GM21576 (cell line): Measurements from ENCODE around the gene TRIO.

Experiments
- ATAC-seq: cut with Tn5 transposase; IDR thresholded peaks from one replicate; pipeline ENCODE4 v1.9.1; 2021; ENCODE audit warnings: mild to moderate bottlenecking, moderate library complexity; ENCODE audit not compliant: unreplicated experiment

The TRIO gene

GRCh38 chr5:14240359-14240758 lies 97.2 kb downstream of the TRIO start:
- no peak for ATAC-seq

- no peak for ATAC-seq
These were observed 98.0 kb downstream of the TRIO start for GRCh38 chr5:14241141-14241540.

DNA sequence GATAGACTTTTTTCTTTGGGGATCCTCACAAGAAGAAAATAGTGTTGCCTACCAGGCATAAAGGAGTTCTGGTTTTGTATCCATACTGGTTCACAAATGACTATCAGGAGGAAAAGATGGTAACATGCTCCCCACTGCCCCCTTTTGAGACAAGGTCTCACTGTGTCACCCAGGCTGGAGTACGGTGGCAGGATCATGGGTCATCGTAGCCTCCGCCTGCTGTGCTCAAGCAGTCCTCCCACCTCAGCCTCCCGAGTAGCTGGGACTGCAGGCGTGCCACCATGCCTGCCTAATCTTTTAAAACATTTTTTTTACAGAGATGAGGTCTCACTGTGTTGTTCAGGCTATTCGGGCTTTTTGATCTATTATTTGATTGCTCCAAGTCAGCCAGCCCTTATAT lies 99.3 kb downstream of the TRIO start:
- no peak for ATAC-seq

DNA sequence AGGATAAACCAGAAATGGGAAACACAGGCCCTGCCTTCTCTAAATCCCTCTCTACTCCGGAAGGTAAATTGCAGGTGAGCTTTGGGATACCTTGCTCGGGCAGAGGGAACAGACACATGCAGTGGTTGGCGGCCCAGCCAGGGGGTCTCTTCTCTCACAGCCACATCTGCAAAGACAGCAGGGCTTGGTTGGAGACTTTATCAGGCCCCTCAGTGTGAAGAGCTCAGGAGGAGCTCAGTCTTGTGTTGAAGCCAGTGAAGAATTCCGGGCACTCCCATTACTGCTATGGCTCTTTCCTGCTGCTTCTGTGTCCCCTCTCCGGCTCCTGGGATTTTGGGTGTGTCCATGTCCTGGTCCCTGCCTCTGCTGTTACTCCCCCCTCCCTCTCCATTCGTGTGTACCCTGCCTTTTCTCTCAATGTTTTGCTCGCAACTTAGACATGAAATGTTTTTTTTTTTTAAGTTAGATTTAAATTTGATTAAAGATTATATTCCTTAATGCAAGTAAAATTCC lies 99.8 kb downstream of the TRIO start:
- no peak for ATAC-seq

DNA sequence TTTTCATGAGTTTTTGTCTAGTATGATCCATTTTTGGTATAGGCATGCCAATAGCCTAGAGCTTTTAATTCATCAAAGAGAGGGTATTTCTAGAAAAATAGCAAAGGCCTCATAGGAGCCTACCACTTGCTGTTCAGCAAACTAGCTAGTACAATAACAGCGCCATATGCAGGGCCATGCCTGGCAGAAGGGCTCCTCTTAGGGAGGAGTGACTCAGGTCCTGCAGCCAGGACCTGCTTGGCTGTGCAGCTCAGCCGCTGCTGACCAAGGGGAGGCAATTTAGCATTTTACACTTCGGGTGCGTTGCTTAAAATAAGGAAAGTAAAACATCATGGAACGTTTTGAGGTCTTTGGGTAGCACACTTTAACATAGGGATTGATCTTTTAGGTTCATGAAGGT lies 100.6 kb downstream of the TRIO start:
- ATAC-seq, result no peak

DNA sequence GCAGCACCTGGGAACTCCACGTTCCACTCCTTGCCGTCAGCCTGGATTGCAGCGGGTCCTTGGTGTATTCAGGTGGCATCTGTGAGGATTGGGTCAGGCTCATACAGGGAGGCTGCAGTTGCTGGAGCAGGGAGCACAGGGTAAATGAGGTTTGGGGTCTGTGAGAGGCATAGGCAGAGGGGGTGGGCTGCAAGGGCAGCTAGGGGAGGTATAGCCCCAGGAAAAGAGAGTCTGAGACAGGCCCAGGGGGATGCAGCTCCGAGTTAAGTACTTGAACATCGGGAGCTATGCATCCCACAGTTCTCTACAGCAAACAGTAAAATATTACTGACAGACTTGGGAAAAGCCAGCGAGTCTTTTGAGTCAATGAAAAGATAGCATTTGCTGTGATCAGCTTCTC lies 101.6 kb downstream of the TRIO start:
- ATAC-seq, result no peak

GRCh38 chr5:14245132-14245925 lies 102.2 kb downstream of the TRIO start:
- ATAC-seq, result no peak

- ATAC-seq, result no peak
These were observed 103.4 kb downstream of the TRIO start for GRCh38 chr5:14246350-14247053.

DNA sequence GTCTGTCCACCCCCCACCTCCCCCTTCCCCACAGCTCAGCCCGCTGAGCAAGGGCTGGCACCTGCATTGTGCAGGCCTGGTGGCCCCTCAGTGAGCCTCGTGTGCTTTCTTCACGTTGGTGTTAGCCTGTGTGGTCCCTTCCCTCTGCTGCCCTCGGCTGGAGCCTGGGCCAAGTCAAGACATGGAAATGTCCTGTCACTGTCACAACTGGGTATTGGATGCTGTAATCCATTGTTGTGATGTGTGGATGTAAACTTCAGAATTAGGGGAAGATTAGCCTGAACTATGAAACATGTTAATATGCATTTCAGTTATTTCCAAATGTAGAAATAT lies 103.9 kb downstream of the TRIO start:
- no peak for ATAC-seq

GRCh38 chr5:14249258-14250082 lies 106.3 kb downstream of the TRIO start:
- no peak for ATAC-seq

DNA sequence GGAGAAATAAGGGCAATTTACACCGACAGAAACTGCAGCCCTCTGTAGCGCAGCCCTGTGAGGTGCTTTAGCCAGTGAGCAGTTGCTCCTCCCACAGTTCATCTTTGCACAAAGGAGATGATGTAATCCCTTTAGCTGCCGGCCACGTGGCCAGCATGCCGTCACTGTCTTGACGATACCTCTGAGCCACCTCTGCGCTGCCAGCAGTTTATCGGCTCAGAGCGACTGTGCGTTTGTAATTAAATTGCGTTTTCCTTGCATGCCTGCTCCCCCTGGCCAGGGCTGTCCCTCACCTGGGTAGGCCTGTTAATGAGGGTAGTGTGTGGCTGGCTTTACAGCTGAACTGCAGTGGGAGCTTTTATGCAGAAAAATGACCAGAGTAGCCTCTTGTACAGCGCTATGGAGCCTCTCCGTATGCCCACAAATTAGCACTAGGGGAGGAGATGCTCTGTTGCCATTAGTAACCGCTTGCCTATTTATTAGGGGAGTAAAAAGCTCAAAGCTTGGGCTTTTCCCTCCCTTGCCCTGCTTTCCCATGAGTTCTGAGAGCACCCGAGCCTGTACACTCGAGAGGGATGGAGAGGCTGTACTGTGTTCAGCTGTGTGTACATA lies 107.0 kb downstream of the TRIO start:
- no peak for ATAC-seq

GRCh38 chr5:14250748-14251701 lies 107.9 kb downstream of the TRIO start:
- no peak for ATAC-seq

DNA sequence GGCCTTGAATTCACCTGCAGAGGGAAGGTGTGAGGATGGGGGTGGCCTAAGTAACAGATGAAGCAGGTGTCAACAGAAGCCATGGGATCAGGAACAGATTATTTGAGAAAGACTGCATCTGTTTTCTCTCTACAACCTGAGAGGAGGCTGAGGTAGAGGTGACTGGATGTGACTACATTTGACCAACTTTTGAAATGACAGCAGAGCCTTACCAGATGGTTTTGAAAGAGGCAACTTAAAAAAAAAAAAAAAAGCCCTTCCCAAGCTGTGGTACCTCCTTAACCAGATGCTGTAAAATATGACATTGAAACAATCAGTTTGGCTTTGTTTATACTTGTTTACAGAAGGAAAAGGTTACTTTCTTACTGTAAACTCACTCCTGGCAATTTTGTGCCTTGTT lies 108.6 kb downstream of the TRIO start:
- peak; percentile 54 for ATAC-seq

GRCh38 chr5:14252793-14253192 lies 109.7 kb downstream of the TRIO start:
- no peak for ATAC-seq

DNA sequence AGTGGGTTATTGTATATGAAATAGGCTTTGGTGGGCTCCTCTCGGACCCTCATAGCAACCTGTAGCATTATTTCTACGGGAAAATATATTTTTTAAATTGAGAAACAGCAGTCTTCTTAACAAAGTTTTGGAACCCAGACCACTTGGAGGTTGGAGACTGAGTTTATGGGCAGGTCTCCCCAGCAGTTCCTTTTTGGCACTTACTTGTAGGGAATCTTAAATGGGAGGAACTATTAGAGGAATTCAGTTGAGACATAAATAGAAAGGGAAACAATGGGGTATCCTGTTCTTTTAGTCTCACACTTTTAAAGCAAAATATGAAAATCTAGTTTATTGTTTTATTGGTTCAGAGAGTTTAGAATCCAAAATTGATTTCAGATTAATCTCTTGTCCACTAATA lies 111.5 kb downstream of the TRIO start:
- ATAC-seq, result no peak

GRCh38 chr5:14256026-14256690 lies 113.0 kb downstream of the TRIO start:
- no peak for ATAC-seq

GRCh38 chr5:14256756-14257393 lies 113.7 kb downstream of the TRIO start:
- ATAC-seq, result no peak

GRCh38 chr5:14257995-14258403 lies 114.9 kb downstream of the TRIO start:
- ATAC-seq, result peak; percentile 62

GRCh38 chr5:14258840-14259239 lies 115.7 kb downstream of the TRIO start:
- ATAC-seq, result peak; percentile 45
